OCI-LY3 (cell line): ENCODE results near the gene GIPC2.

ENCODE experiments used
- EZH2phosphoT487 ChIP-seq: fragments of 200-600 bp; shearing (Covaris generic); IDR thresholded peaks from 2 replicates; pipeline ENCODE4 v1.6.1; 2018; ENCODE audit warnings: antibody characterized with exemption, mixed run types, low read depth
- TF ChIP-seq, protein P1 (sequence below): fragments of 200-600, 300-600 bp; sonication (generic); IDR thresholded peaks from 2 replicates; pipeline ENCODE4 v1.5.1; 2014; ENCODE audit warnings: antibody characterized with exemption, low read length, low read depth

DNA sequence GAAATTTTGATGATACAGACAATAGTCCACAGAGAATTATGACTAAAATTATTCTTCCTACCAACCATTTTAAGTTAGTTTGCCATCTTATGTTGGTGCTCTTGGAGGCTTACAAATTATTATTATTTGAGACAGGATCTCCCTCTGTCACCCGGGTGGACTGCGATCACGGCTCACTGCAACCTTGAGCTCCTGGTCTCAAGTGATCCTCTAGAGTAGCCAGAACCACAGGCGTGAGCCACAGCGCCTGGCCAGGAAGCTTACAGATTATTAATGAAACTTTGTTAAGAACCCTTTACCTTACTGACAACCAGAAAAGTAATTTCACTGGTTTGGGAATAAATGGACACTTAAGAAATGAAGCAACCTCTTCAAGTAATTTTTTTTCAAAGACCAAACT, 49.0 kb upstream of the GIPC2 start:
- TF ChIP-seq, protein P1, sequence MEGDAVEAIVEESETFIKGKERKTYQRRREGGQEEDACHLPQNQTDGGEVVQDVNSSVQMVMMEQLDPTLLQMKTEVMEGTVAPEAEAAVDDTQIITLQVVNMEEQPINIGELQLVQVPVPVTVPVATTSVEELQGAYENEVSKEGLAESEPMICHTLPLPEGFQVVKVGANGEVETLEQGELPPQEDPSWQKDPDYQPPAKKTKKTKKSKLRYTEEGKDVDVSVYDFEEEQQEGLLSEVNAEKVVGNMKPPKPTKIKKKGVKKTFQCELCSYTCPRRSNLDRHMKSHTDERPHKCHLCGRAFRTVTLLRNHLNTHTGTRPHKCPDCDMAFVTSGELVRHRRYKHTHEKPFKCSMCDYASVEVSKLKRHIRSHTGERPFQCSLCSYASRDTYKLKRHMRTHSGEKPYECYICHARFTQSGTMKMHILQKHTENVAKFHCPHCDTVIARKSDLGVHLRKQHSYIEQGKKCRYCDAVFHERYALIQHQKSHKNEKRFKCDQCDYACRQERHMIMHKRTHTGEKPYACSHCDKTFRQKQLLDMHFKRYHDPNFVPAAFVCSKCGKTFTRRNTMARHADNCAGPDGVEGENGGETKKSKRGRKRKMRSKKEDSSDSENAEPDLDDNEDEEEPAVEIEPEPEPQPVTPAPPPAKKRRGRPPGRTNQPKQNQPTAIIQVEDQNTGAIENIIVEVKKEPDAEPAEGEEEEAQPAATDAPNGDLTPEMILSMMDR, result no peak
- no peak for TF ChIP-seq EZH2phosphoT487
